Memory B cell (primary cell): Measurements from ENCODE around the gene WSB2.

ENCODE experiments used
- ATAC-seq: fragments of 150-1000 bp; cut with Tn5 transposase; 2 replicates; pipeline ENCODE4 v1.10.0; 2021; ENCODE audit warnings: low read depth, mild to moderate bottlenecking, moderate library complexity
- DNase-seq, 2 donors: peaks; one replicate each; pipeline ENCODE4 v3.0.0; 2022; ENCODE audit warnings: low spot score in 2 of 2
- H3K27ac Mint-ChIP-seq: one replicate; pipeline ENCODE4 v1.8.0; 2022; ENCODE audit warnings: mild to moderate bottlenecking, moderate library complexity, mixed read lengths
- H3K27me3 Mint-ChIP-seq: one replicate; pipeline ENCODE4 v1.8.0; 2022; ENCODE audit warnings: mixed read lengths
- H3K36me3 Mint-ChIP-seq: one replicate; pipeline ENCODE4 v1.8.0; 2022; ENCODE audit warnings: mild to moderate bottlenecking, mixed read lengths
- H3K4me1 Mint-ChIP-seq: one replicate; pipeline ENCODE4 v1.8.0; 2022; ENCODE audit warnings: mixed read lengths
- H3K4me3 Mint-ChIP-seq: one replicate; pipeline ENCODE4 v1.8.0; 2022; ENCODE audit warnings: mild to moderate bottlenecking, moderate library complexity, mixed read lengths
- H3K9me3 Mint-ChIP-seq: one replicate; pipeline ENCODE4 v1.8.0; 2022; ENCODE audit warnings: mixed read lengths

WSB2 gene

GRCh38 chr12:118055865-118056773 lies 4.9 kb downstream of the WSB2 start:
- Mint-ChIP-seq H3K27ac (no peak overlapping the region), H3K4me3 (no peak overlapping the region), H3K27me3 (no peaks in the 10 kb centered on the region), H3K36me3 (peaks cover 3% of the 10 kb centered on the region), H3K4me1 (peaks cover 14% of the 10 kb centered on the region), H3K9me3 (no peaks in the 10 kb centered on the region)
- DNase-seq, result no peak
- ATAC-seq, result no peak

GRCh38 chr12:118055144-118055557 lies 5.8 kb downstream of the WSB2 start:
- Mint-ChIP-seq H3K27me3 (no peaks in the 10 kb centered on the region), H3K27ac (no peak overlapping the region), H3K4me3 (no peak overlapping the region), H3K4me1 (peaks cover 12% of the 10 kb centered on the region), H3K9me3 (no peaks in the 10 kb centered on the region), H3K36me3 (peaks cover 5% of the 10 kb centered on the region)
- DNase-seq (peak; percentile 53 to 64), ATAC-seq (peak; percentile 93)

GRCh38 chr12:118053071-118053985 lies 7.7 kb downstream of the WSB2 start:
- no peaks in the 10 kb centered on the region for H3K9me3 Mint-ChIP-seq
- H3K36me3 Mint-ChIP-seq, result peaks cover 10% of the 10 kb centered on the region
- H3K27me3 Mint-ChIP-seq, result no peaks in the 10 kb centered on the region
- H3K4me1 Mint-ChIP-seq, result peaks cover 5% of the 10 kb centered on the region
- no peak for DNase-seq
- ATAC-seq, result no peak
- H3K4me3 Mint-ChIP-seq, result no peak overlapping the region
- no peak overlapping the region for H3K27ac Mint-ChIP-seq

- DNase-seq (no peak), ATAC-seq (no peak)
- Mint-ChIP-seq H3K36me3 (peaks cover 10% of the 10 kb centered on the region), H3K27ac (no peak overlapping the region), H3K4me3 (no peak overlapping the region), H3K4me1 (peaks cover 5% of the 10 kb centered on the region), H3K9me3 (no peaks in the 10 kb centered on the region), H3K27me3 (no peaks in the 10 kb centered on the region)
Observed at GRCh38 chr12:118052324-118053070, 8.5 kb downstream of the WSB2 start.

- Mint-ChIP-seq H3K4me3 (no peak overlapping the region), H3K36me3 (peaks cover 10% of the 10 kb centered on the region), H3K9me3 (no peaks in the 10 kb centered on the region), H3K27me3 (no peaks in the 10 kb centered on the region), H3K27ac (peak overlapping the region; percentile 11), H3K4me1 (peaks cover 5% of the 10 kb centered on the region)
- ATAC-seq, result no peak
- no peak for DNase-seq
Observed at GRCh38 chr12:118050972-118051910, 9.7 kb downstream of the WSB2 start.

GRCh38 chr12:118046430-118046829 lies 14.5 kb downstream of the WSB2 start:
- ATAC-seq (no peak), DNase-seq (no peak)
- no peaks in the 10 kb centered on the region for H3K9me3 Mint-ChIP-seq
- no peaks in the 10 kb centered on the region for H3K27me3 Mint-ChIP-seq
- no peak overlapping the region for H3K4me3 Mint-ChIP-seq
- H3K36me3 Mint-ChIP-seq, result peaks cover 17% of the 10 kb centered on the region
- no peaks in the 10 kb centered on the region for H3K4me1 Mint-ChIP-seq
- no peak overlapping the region for H3K27ac Mint-ChIP-seq

GRCh38 chr12:118044577-118044976 lies 16.4 kb downstream of the WSB2 start:
- H3K4me3 Mint-ChIP-seq, result no peak overlapping the region

GRCh38 chr12:118044075-118044474 lies 16.9 kb downstream of the WSB2 start:
- no peaks in the 10 kb centered on the region for H3K4me1 Mint-ChIP-seq
- H3K4me3 Mint-ChIP-seq, result no peak overlapping the region
- no peak overlapping the region for H3K27ac Mint-ChIP-seq
- no peaks in the 10 kb centered on the region for H3K9me3 Mint-ChIP-seq
- ATAC-seq, result no peak
- H3K27me3 Mint-ChIP-seq, result no peaks in the 10 kb centered on the region
- DNase-seq, result no peak
- H3K36me3 Mint-ChIP-seq, result peaks cover 18% of the 10 kb centered on the region

More at GRCh38 chr12:118044577-118044976, 16.4 kb downstream of the WSB2 start:
- H3K27me3 Mint-ChIP-seq, result no peaks in the 10 kb centered on the region
- no peaks in the 10 kb centered on the region for H3K9me3 Mint-ChIP-seq
- peaks cover 17% of the 10 kb centered on the region for H3K36me3 Mint-ChIP-seq
- no peak overlapping the region for H3K27ac Mint-ChIP-seq
- H3K4me1 Mint-ChIP-seq, result no peaks in the 10 kb centered on the region
- ATAC-seq, result no peak
- no peak for DNase-seq

GRCh38 chr12:118042091-118042490 lies 18.9 kb downstream of the WSB2 start:
- H3K4me1 Mint-ChIP-seq, result no peaks in the 10 kb centered on the region
- DNase-seq, result no peak
- no peaks in the 10 kb centered on the region for H3K27me3 Mint-ChIP-seq
- no peaks in the 10 kb centered on the region for H3K9me3 Mint-ChIP-seq
- H3K36me3 Mint-ChIP-seq, result peaks cover 17% of the 10 kb centered on the region
- no peak for ATAC-seq
- no peak overlapping the region for H3K27ac Mint-ChIP-seq
- no peak overlapping the region for H3K4me3 Mint-ChIP-seq

GRCh38 chr12:118038137-118038536 lies 22.8 kb downstream of the WSB2 start:
- Mint-ChIP-seq H3K4me3 (no peak overlapping the region), H3K27ac (no peak overlapping the region), H3K9me3 (no peaks in the 10 kb centered on the region), H3K27me3 (no peaks in the 10 kb centered on the region), H3K36me3 (peaks cover 20% of the 10 kb centered on the region), H3K4me1 (peaks cover 11% of the 10 kb centered on the region)
- DNase-seq (no peak), ATAC-seq (no peak)

- DNase-seq (no peak), ATAC-seq (no peak)
- no peak overlapping the region for H3K4me3 Mint-ChIP-seq
- peaks cover 11% of the 10 kb centered on the region for H3K4me1 Mint-ChIP-seq
- no peaks in the 10 kb centered on the region for H3K27me3 Mint-ChIP-seq
- no peak overlapping the region for H3K27ac Mint-ChIP-seq
- peaks cover 20% of the 10 kb centered on the region for H3K36me3 Mint-ChIP-seq
- H3K9me3 Mint-ChIP-seq, result no peaks in the 10 kb centered on the region
Observed at GRCh38 chr12:118036672-118037411, 24.1 kb downstream of the WSB2 start.

GRCh38 chr12:118035190-118036041 lies 25.6 kb downstream of the WSB2 start:
- Mint-ChIP-seq H3K27ac (peak overlapping the region; percentile 76), H3K27me3 (no peaks in the 10 kb centered on the region), H3K9me3 (no peaks in the 10 kb centered on the region), H3K4me3 (peak overlapping the region; percentile 16), H3K36me3 (peaks cover 12% of the 10 kb centered on the region), H3K4me1 (peaks cover 11% of the 10 kb centered on the region)
- peak; percentile 56 for ATAC-seq
- DNase-seq, result no peak
